H1 (cell line): ENCODE measurements around the gene BABAM1. TPM values are rescaled to one million over a fixed set of nuclear protein-coding genes. Genes with fewer than 3 reads are reported as not detected.

ENCODE experiments used
- ATF2 ChIP-seq: IDR thresholded peaks from 2 replicates; pipeline ENCODE4 v1.6.1; 2012; ENCODE audit warnings: low read length, inconsistent platforms
- CBX8 ChIP-seq: fragments of 300-800, 300-1000 bp; sonication (generic); IDR thresholded peaks from 2 replicates; pipeline ENCODE4 v1.7.1; 2016; ENCODE audit warnings: low read depth, low read length, borderline replicate concordance
- CTCF ChIP-seq, 3 experiments: IDR thresholded peaks; 1 replicate in 2 of 3; 2 replicates in 1 of 3; pipeline versions ENCODE4 v1.5.1 to v1.6.1; 2011; ENCODE audit warnings: low read length in 3 of 3, mild to moderate bottlenecking in 3 of 3, inconsistent platforms in 2 of 3, low read depth in 1 of 3, moderate library complexity in 1 of 3; ENCODE audit not compliant: insufficient read depth in 1 of 3; ENCODE audit errors: control extremely low read depth in 1 of 3
- FOSL1 ChIP-seq: IDR thresholded peaks from 2 replicates; pipeline ENCODE4 v1.6.1; 2011; ENCODE audit warnings: mild to moderate bottlenecking, low read depth, low read length, moderate library complexity; ENCODE audit not compliant: insufficient read depth
- GABPA ChIP-seq: IDR thresholded peaks from 2 replicates; pipeline ENCODE4 v1.6.1; 2011; ENCODE audit warnings: mild to moderate bottlenecking, low read length, moderate library complexity, borderline replicate concordance; ENCODE audit not compliant: insufficient read depth
- HDAC6 ChIP-seq: IDR thresholded peaks from one replicate; pipeline ENCODE4 v1.7.1; 2012; ENCODE audit warnings: low read depth, mild to moderate bottlenecking, inconsistent platforms, low read length, moderate library complexity
- KDM1A ChIP-seq: fragments of 200-600, 300-600 bp; sonication (generic); IDR thresholded peaks from 2 replicates; pipeline ENCODE4 v1.7.1; 2016; ENCODE audit warnings: mild to moderate bottlenecking, low read length, borderline replicate concordance
- POLR2A ChIP-seq, 2 experiments: IDR thresholded peaks; 1 replicate in 1 of 2; 2 replicates in 1 of 2; pipeline ENCODE4 v1.6.1; 2011; ENCODE audit warnings: low read depth in 2 of 2, low read length in 2 of 2, mild to moderate bottlenecking in 2 of 2; ENCODE audit errors: control extremely low read depth in 1 of 2
- TEAD4 ChIP-seq: IDR thresholded peaks from 2 replicates; pipeline ENCODE4 v1.6.1; 2012; ENCODE audit warnings: low read depth, low read length, inconsistent platforms, mixed read lengths
- YY1 ChIP-seq: IDR thresholded peaks from 2 replicates; pipeline ENCODE4 v1.6.1; 2011; ENCODE audit warnings: low read depth, mild to moderate bottlenecking, low read length
- ZNF274 ChIP-seq: IDR thresholded peaks from 2 replicates; pipeline ENCODE4 v1.7.0; 2012; ENCODE audit warnings: low read length, borderline replicate concordance; ENCODE audit errors: extremely low read depth
- polyA plus RNA-seq, 7 experiments: library from polyadenylated mRNA; depleted of rRNA in 3 of 7; stranded (reverse) in 5 of 7; unstranded in 2 of 7; fragments of >200 nt in 5 of 7; fragments of 200-250 nt in 2 of 7; gene quantifications; 1 replicate in 5 of 7; 2 replicates in 1 of 7; 4 replicates in 1 of 7; pipeline versions ENCODE4 v1.2.1 to v1.2.3, GENCODE V29; 2011 to 2013; ENCODE audit warnings: missing spikeins in 2 of 7, mixed read lengths in 2 of 7
- total RNA-seq: library from RNA; stranded (reverse); fragmentation: NEBNext Ultra II Directional; extraction: Animal tissue kit (Norgen Biotek cat#: 25700); gene quantifications from 2 replicates; pipeline ENCODE4 v1.2.1, GENCODE V29; 2021

BABAM1 gene
- total and polyA plus RNA-seq, 2 of the 8 experiments (the other 6 are each of a cell fraction or from before 2014, with no cell fraction given): 127 to 133 TPM

- TF ChIP-seq POLR2A (IDR thresholded peaks at IDR 0.05; ENCODE audit: control extremely low read depth in 1 of 2, low read depth in 2 of 2, low read length in 2 of 2) (peak in 1 of 2 experiments; percentile 82; a peak in 2 of 3 replicates), KDM1A (no peak), ZNF274 (no peak), CTCF (IDR thresholded peaks at IDR 0.05; ENCODE audit: control extremely low read depth in 1 of 3, insufficient read depth in 1 of 3, low read depth in 1 of 3, low read length in 3 of 3) (peak; percentile 75 to 87 (median 85)), ATF2 (no peak; the same call in 1 of the 2 replicates), GABPA (peak; percentile 5; the same call in 1 of the 2 replicates), FOSL1 (no peak), CBX8 (no peak), HDAC6 (no peak), YY1 (peak; percentile 74), TEAD4 (0 out of 2 replicates have a peak, but pooled peaks have one; percentile 2)
Measured at GRCh38 chr19:17327654-17328516, 60.6 kb downstream of the BABAM1 start (continued).
